Mammary epithelial cell (primary cell): ENCODE results near the gene ZNF665.
"Not testable (repeated sequence)": the region's sequence is repeated elsewhere in the genome, so short reads cannot be mapped to it uniquely, and the experiment has no call there.

Source experiments
- CTCF ChIP-seq, 2 donors: IDR thresholded peaks in 1 of 2; conservative IDR thresholded peaks in 1 of 2; 2 replicates each; pipeline ENCODE4 v1.5.1; 2011 to 2012; ENCODE audit warnings: inconsistent platforms in 2 of 2, low read length in 2 of 2, mild to moderate bottlenecking in 2 of 2, control low read depth in 1 of 2, low read depth in 1 of 2; ENCODE audit not compliant: insufficient read depth in 1 of 2; ENCODE audit errors: extremely low read depth in 1 of 2
- EZH2 ChIP-seq: IDR thresholded peaks from 2 replicates; pipeline ENCODE4 v1.6.1; 2012; ENCODE audit warnings: low read length, inconsistent platforms, borderline replicate concordance

- not testable (repeated sequence) for TF ChIP-seq CTCF (conservative IDR thresholded peaks at IDR 0.05 in 1 of 2, IDR thresholded peaks at IDR 0.05 in 1 of 2; ENCODE audit: extremely low read depth in 1 of 2, insufficient read depth in 1 of 2, low read depth in 1 of 2, low read length in 2 of 2); EZH2
Measured at GRCh38 chr19:53126733-53127526, 66.2 kb downstream of the ZNF665 start.
